ENCODE measurements around the gene TMEM134. TPM values are rescaled to one million over a fixed set of nuclear protein-coding genes. Genes with fewer than 3 reads are reported as not detected.

Gene TMEM134
- total RNA-seq, 1 experiment from 2014 or later: 36.0 TPM

DNA sequence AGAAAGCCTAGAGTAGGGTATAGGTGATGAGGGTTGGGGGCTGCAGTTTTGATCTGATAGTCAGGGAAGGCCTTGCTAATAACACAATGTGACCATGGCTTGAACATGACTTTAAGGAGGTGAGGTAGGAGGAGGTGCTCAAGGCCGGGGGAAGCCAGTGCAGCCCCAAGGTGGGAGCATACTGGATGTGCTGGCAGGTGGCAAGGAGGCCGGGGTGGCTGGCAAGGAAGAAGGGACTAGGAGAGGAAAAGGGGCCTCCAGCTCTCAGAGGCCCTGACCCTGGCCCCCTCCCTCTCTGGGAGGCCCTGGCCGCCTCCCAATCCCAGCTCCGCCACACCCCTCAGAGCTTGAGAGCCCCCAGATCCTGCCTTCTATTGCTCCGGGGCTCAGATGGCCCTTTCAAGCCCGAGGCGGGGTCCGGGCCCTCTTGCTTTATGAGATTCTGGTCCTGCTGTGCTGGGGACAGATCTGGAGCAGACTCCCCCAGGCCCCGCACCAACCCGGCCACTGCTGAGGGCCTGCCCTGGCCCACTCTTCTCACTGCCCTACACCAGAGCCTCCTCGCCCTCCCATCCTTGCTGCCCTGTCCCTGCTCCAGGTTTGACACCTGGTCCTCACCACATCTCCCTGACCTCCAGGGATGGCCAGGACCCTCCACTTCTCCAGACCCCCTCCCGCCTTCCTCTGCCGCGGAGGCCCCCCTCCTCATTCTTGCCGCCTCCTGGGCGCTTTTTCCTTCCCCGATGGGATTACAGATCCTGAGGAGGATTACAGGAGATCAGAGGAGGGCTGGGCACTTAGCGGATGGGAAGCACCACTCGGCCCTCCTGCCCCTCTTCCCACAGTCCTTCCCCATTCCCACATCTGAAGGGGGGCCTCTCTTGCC lies 34.3 kb upstream of the TMEM134 start:
- intact Hi-C loops (cut with micrococcal nuclease; ENCODE audit: unreplicated experiment): no loop called here
- CTCF ChIA-PET: no interaction called here
- no peak for DNase-seq (ENCODE audit: low spot score)
- TF ChIP-seq CTCF (conservative IDR thresholded peaks at IDR 0.05; ENCODE audit: low read depth, low read length): no peak
- TF ChIP-seq EZH2 (IDR thresholded peaks at IDR 0.05; ENCODE audit: borderline replicate concordance, low read depth, low read length, poor library complexity, severe bottlenecking): no peak
- Histone ChIP-seq H3K4me1 (ENCODE audit: insufficient read depth, low read length, poor library complexity, severe bottlenecking) (peaks cover 46% of the 10 kb centered on the region), H3K4me3 (ENCODE audit: low read depth, low read length, poor library complexity, severe bottlenecking) (peak overlapping the region; percentile 75), H3K27me3 (replicated peaks; ENCODE audit: insufficient read depth, low read depth, low read length, poor library complexity) (no peaks in the 10 kb centered on the region), H3K36me3 (ENCODE audit: insufficient read depth, low read length, poor library complexity, severe bottlenecking) (peaks cover 4% of the 10 kb centered on the region), H3K9me3 (ENCODE audit: low read depth, low read length, poor library complexity, severe bottlenecking) (no peaks in the 10 kb centered on the region), H3K27ac (ENCODE audit: low read depth, low read length, poor library complexity, severe bottlenecking) (no peak overlapping the region)
- no TSS peak for BruUV-seq (replicated peaks)
- POLR2A ChIA-PET (ENCODE audit: low non-redundant PET): no interaction called here

- H3K4me3 ChIP-seq (ENCODE audit: low read depth, low read length, poor library complexity, severe bottlenecking): no peak overlapping the region
- CTCF ChIA-PET: no interaction called here
- intact Hi-C loops (cut with micrococcal nuclease; ENCODE audit: unreplicated experiment): no loop called here
- no peaks in the 10 kb centered on the region for H3K27me3 ChIP-seq (replicated peaks; ENCODE audit: insufficient read depth, low read depth, low read length, poor library complexity)
- no peak for DNase-seq (ENCODE audit: low spot score)
- no peak overlapping the region for H3K27ac ChIP-seq (ENCODE audit: low read depth, low read length, poor library complexity, severe bottlenecking)
- no TSS peak for BruUV-seq (replicated peaks)
- peaks cover 4% of the 10 kb centered on the region for H3K36me3 ChIP-seq (ENCODE audit: insufficient read depth, low read length, poor library complexity, severe bottlenecking)
- peaks cover 42% of the 10 kb centered on the region for H3K4me1 ChIP-seq (ENCODE audit: insufficient read depth, low read length, poor library complexity, severe bottlenecking)
- TF ChIP-seq EZH2 (IDR thresholded peaks at IDR 0.05; ENCODE audit: borderline replicate concordance, low read depth, low read length, poor library complexity, severe bottlenecking): no peak
- no peak for TF ChIP-seq CTCF (conservative IDR thresholded peaks at IDR 0.05; ENCODE audit: low read depth, low read length)
- H3K9me3 ChIP-seq (ENCODE audit: low read depth, low read length, poor library complexity, severe bottlenecking): no peaks in the 10 kb centered on the region
- POLR2A ChIA-PET (ENCODE audit: low non-redundant PET): no interaction called here
Observed at GRCh38 chr11:67502328-67502979, 33.4 kb upstream of the TMEM134 start.

DNA sequence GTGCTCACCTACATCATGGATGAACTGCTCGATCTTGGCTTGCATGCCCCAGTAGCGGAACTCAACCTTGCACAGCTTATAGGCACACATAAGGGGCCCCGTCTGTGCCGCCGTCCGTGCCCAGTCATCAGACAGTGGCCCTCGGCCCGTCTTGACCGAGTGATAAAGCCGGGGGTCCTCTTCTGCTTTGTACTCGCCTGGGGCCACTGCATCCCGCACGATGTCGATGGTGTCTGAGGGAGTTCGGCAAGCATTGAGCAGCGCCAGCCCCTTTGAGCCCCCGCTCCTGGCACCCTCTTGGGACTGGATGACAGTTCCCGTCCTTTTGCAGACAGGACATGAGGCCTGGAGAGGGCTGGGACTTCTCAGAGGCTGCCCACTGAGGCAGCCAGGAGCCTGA lies 32.8 kb upstream of the TMEM134 start:
- no peak for DNase-seq (ENCODE audit: low spot score)
- no peak for TF ChIP-seq CTCF (conservative IDR thresholded peaks at IDR 0.05; ENCODE audit: low read depth, low read length)
- TF ChIP-seq EZH2 (IDR thresholded peaks at IDR 0.05; ENCODE audit: borderline replicate concordance, low read depth, low read length, poor library complexity, severe bottlenecking): no peak
- no peaks in the 10 kb centered on the region for H3K27me3 ChIP-seq (replicated peaks; ENCODE audit: insufficient read depth, low read depth, low read length, poor library complexity)
- no peaks in the 10 kb centered on the region for H3K9me3 ChIP-seq (ENCODE audit: low read depth, low read length, poor library complexity, severe bottlenecking)
- ChIA-PET POLR2A (ENCODE audit: low non-redundant PET) (no interaction called here), CTCF (no interaction called here)
- H3K27ac ChIP-seq (ENCODE audit: low read depth, low read length, poor library complexity, severe bottlenecking): no peak overlapping the region
- no TSS peak for BruUV-seq (replicated peaks)
- intact Hi-C loops (cut with micrococcal nuclease; ENCODE audit: unreplicated experiment): no loop called here
- peaks cover 36% of the 10 kb centered on the region for H3K4me1 ChIP-seq (ENCODE audit: insufficient read depth, low read length, poor library complexity, severe bottlenecking)
- H3K4me3 ChIP-seq (ENCODE audit: low read depth, low read length, poor library complexity, severe bottlenecking): no peak overlapping the region
- H3K36me3 ChIP-seq (ENCODE audit: insufficient read depth, low read length, poor library complexity, severe bottlenecking): peaks cover 4% of the 10 kb centered on the region

Data from A673 (cell line).